A549 treated with CpdA at 1 μM for 4 hours (cell line): ENCODE data around the gene RAB36. TPM values are rescaled to one million over a fixed set of nuclear protein-coding genes. Genes with fewer than 3 reads are reported as not detected.

ENCODE experiments used
- total RNA-seq: library from RNA; stranded (reverse); fragments of 200-300 nt; extraction: Qiagen RNA extraction; gene quantifications from 5 replicates; pipeline ENCODE4 v1.2.3, GENCODE V29; 2022; ENCODE audit warnings: low read depth

Gene RAB36
- total RNA-seq: 6.1 to 7.3 TPM (median 6.9 TPM) in 5 replicates

GRCh38 chr22:23144932-23145877 is at the start of gene RAB36:
TSS of gene RAB36 (plus strand) at chr22:23145477. CDS start at chr22:23146617, 1,140 bp downstream.

GRCh38 chr22:23180301-23180892 is 35.1 kb downstream of the RAB36 start, which contains the start of gene BCR:
TSS of gene BCR (plus strand) at chr22:23180509. CDS start at chr22:23180961, 452 bp downstream.

Other genes starting within 250 kb of the RAB36 start
- gene GNAZ, start 75.0 kb upstream of the RAB36 start, total RNA-seq: 2.1 to 2.8 TPM (median 2.6 TPM) in 5 replicates
- gene RSPH14, start 3.5 kb upstream of the RAB36 start, total RNA-seq: 0.83 to 1.5 TPM (median 1.0 TPM) in 5 replicates
- gene BCR, start 35.0 kb downstream of the RAB36 start, total RNA-seq: 12.4 to 18.5 TPM (median 13.9 TPM) in 5 replicates